WI38 (cell line): ENCODE results near the gene UGT1A7.
"Not testable (repeated sequence)": the region's sequence is repeated elsewhere in the genome, so short reads cannot be mapped to it uniquely, and the experiment has no call there.

Source experiments
- H3K4me3 ChIP-seq: 2 replicates; pipeline ENCODE4 v1.5.1; 2011; ENCODE audit warnings: low read depth, mild to moderate bottlenecking, control low read depth, low read length
- TF ChIP-seq, protein P1 (sequence below): IDR thresholded peaks from 2 replicates; pipeline ENCODE4 v1.5.1; 2012; ENCODE audit warnings: low read depth, mild to moderate bottlenecking, control low read depth, low read length

The UGT1A7 gene

DNA sequence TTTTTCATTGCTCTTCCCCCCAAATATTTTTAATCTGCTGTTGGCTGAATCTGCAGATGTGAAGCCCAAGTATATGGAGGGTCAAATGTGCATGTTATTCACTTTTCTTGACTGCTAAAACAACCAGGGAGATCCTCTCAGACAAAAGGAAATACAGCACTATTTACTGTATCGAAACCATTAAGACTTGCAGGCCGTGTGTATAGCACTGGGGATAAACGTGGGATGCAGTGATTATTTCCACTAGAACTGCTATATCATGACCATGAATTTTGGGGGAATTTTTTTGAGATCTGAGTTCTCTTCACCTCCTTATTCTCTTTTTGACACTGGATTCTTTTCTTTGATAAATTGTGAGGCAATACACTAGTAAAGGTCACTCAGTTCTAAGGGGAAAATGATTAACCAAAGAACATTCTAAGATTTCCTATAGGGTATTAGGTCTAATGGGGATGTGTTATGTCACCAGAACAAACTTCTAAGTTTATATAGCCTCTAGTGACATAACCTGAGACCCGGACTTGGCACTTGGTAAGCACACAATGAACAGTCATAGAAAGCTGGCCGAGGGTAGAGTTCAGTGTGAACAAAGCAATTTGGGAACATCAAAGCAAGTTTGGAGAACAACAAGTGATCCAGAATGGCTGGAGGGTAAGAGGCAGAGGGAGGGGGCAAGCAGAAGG is 63.5 kb downstream of the UGT1A7 start:
- TF ChIP-seq, protein P1, sequence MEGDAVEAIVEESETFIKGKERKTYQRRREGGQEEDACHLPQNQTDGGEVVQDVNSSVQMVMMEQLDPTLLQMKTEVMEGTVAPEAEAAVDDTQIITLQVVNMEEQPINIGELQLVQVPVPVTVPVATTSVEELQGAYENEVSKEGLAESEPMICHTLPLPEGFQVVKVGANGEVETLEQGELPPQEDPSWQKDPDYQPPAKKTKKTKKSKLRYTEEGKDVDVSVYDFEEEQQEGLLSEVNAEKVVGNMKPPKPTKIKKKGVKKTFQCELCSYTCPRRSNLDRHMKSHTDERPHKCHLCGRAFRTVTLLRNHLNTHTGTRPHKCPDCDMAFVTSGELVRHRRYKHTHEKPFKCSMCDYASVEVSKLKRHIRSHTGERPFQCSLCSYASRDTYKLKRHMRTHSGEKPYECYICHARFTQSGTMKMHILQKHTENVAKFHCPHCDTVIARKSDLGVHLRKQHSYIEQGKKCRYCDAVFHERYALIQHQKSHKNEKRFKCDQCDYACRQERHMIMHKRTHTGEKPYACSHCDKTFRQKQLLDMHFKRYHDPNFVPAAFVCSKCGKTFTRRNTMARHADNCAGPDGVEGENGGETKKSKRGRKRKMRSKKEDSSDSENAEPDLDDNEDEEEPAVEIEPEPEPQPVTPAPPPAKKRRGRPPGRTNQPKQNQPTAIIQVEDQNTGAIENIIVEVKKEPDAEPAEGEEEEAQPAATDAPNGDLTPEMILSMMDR, result no peak
- no peak overlapping the region for H3K4me3 ChIP-seq

GRCh38 chr2:233745838-233746237 is 64.1 kb downstream of the UGT1A7 start:
- not testable (repeated sequence) for H3K4me3 ChIP-seq

GRCh38 chr2:233746475-233747282 is 65.0 kb downstream of the UGT1A7 start:
- no peak overlapping the region for H3K4me3 ChIP-seq
- TF ChIP-seq, protein P1, result no peak

DNA sequence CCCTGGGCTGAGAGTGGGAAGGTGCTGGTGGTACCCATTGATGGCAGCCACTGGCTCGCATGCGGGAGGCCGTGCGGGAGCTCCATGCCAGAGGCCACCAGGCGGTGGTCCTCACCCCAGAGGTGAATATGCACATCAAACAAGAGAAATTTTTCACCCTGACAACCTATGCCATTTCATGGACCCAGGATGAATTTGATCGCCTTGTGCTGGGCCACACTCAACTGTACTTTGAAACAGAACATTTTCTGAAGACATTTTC is 65.5 kb downstream of the UGT1A7 start:
- H3K4me3 ChIP-seq, result no peak overlapping the region
- TF ChIP-seq, protein P1, result no peak

- not testable (repeated sequence) for H3K4me3 ChIP-seq
Measured at GRCh38 chr2:233750689-233751088, 69.0 kb downstream of the UGT1A7 start.

DNA sequence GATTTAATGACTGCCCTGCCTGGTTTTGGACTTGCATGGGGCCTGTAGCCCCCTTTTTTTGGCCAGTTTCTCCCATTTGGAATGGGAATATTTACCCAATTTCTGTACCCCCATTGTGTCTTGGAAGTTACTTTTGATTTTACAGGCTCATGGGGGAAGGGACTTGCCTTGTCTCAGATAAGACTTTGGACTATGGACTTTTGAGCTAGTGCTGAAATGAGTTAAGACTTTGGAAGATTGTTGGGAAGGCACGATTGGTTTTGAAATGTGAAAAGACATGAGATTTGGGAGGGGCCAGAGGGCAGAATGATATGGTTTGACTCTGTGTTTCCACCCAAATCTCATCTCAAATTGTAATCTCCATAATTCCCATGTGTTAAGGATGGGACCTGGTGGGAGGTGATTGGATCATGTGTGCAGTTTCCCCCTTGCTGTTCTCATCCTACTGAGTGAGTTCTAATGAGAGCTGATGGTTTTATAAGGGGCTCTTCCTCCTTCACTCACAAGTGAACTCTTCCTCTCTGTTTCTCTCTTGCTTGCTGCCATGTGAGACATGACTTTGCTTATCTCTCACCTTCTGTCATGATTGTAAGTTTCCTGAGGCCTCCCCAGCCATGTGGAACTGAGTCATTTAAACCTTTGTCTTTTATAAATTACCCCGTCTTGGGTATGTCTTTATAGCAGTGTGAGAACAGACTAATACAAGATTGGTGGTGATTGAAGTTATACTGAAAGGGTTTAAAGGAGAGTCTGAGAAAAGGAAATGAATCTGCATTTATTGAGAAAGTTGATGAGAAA is 69.7 kb downstream of the UGT1A7 start:
- H3K4me3 ChIP-seq, result not testable (repeated sequence)

DNA sequence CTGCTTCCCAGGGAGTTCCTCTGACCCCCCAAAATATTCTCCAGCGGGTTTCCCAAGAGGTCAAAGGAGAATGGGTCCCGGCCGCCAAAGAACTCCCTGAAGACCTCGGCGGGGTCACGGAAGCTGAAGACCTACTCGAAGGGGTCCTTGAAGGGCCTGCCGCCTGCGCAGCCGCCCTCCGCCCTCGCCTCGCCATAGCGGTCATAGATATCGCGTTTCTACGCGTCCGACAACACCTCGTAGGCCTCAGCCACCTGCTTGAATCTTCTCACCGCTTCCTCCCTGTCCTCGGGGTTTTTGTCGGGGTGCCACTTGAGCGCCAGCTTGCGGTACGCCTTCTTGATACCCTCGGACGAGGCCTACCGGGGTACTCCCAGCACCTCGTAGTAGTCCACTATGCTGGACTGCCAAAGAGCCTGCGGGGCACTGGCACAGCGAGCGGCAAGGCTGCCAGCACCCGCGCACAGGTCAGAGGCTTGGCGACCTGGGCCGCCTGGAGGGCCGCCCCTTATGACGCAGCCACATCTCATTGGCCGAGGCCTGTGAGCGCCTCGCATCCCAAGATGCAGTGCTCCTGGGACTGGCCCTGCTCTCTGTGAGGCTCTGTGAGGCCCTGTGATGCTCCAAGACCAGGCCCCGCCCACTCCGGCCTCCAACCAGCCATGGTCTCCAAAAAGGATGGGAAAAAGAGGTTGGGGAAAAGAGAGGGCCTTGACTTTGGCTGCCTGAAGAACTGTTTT is 73.3 kb downstream of the UGT1A7 start:
- no peak overlapping the region for H3K4me3 ChIP-seq
- TF ChIP-seq, protein P1, result no peak

DNA sequence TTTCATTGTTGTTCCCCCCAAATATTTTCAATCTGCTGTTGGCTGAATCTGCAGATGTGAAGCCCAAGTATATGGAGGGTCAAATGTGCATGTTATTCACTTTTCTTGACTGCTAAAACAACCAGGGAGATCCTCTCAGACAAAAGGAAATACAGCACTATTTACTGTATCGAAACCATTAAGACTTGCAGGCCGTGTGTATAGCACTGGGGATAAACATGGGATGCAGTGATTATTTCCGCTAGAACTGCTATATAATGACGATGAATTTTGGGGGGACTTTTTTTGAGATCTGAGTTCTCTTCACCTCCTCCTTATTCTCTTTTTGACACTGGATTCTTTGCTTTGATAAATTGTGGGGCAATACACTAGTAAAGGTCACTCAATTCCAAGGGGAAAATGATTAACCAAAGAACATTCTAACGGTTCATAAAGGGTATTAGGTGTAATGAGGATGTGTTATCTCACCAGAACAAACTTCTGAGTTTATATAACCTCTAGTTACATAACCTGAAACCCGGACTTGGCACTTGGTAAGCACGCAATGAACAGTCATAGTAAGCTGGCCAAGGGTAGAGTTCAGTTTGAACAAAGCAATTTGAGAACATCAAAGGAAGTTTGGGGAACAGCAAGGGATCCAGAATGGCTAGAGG is 74.9 kb downstream of the UGT1A7 start:
- no peak overlapping the region for H3K4me3 ChIP-seq
- TF ChIP-seq, protein P1, result no peak
